NCI-H2081 treated with DMSO at 0.1 percent for 48 hours (cell line): ENCODE results near the gene PPIP5K1.
"Not testable (repeated sequence)": the region's sequence is repeated elsewhere in the genome, so short reads cannot be mapped to it uniquely, and the experiment has no call there.

ENCODE experiments used
- DNase-seq: peaks from one replicate; lab custom pipeline; 2025; lab: John Stamatoyannopoulos, UW

The PPIP5K1 gene

GRCh38 chr15:43589778-43590466 lies at the start of gene PPIP5K1:
TSS of gene PPIP5K1 (minus strand) at chr15:43590208. CDS start at chr15:43584504, 5,704 bp downstream.
- DNase-seq, result not testable (repeated sequence)

GRCh38 chr15:43638464-43639204 lies 48.6 kb upstream of the PPIP5K1 start:
- DNase-seq, result not testable (repeated sequence)

GRCh38 chr15:43626937-43627336 lies 36.9 kb upstream of the PPIP5K1 start:
- not testable (repeated sequence) for DNase-seq

GRCh38 chr15:43625106-43625505 lies 35.1 kb upstream of the PPIP5K1 start:
- no peak for DNase-seq

- DNase-seq, result not testable (repeated sequence)
Observed at GRCh38 chr15:43622068-43622799, 32.2 kb upstream of the PPIP5K1 start.

GRCh38 chr15:43618700-43619099 lies 28.7 kb upstream of the PPIP5K1 start, which contains the start of gene STRC:
TSS of gene STRC (minus strand) at chr15:43618800. CDS start at chr15:43618722, 78 bp downstream.
- not testable (repeated sequence) for DNase-seq

GRCh38 chr15:43617750-43618149 lies 27.7 kb upstream of the PPIP5K1 start:
- DNase-seq, result not testable (repeated sequence)

- not testable (repeated sequence) for DNase-seq
Observed at GRCh38 chr15:43602233-43602632, 12.2 kb upstream of the PPIP5K1 start.

GRCh38 chr15:43600200-43600599 lies 10.2 kb upstream of the PPIP5K1 start:
- DNase-seq, result not testable (repeated sequence)

- DNase-seq, result not testable (repeated sequence)
Observed at GRCh38 chr15:43599131-43599530, 9.1 kb upstream of the PPIP5K1 start.

- not testable (repeated sequence) for DNase-seq
Observed at GRCh38 chr15:43593328-43594190, 3.6 kb upstream of the PPIP5K1 start, which contains the start of gene CKMT1B. TSS of gene CKMT1B (plus strand) at chr15:43594027. CDS start at chr15:43594219, 192 bp downstream.

- not testable (repeated sequence) for DNase-seq
Observed at GRCh38 chr15:43592841-43593240, 2.8 kb upstream of the PPIP5K1 start.

- not testable (repeated sequence) for DNase-seq
Observed at GRCh38 chr15:43574607-43575006, 15.4 kb downstream of the PPIP5K1 start.

- not testable (repeated sequence) for DNase-seq
Observed at GRCh38 chr15:43566615-43567014, 23.4 kb downstream of the PPIP5K1 start.

GRCh38 chr15:43563793-43564192 lies 26.2 kb downstream of the PPIP5K1 start:
- not testable (repeated sequence) for DNase-seq

- not testable (repeated sequence) for DNase-seq
Observed at GRCh38 chr15:43562753-43563152, 27.3 kb downstream of the PPIP5K1 start.

- no peak for DNase-seq
Observed at GRCh38 chr15:43552986-43553385, 37.0 kb downstream of the PPIP5K1 start.

- DNase-seq, result no peak
Observed at GRCh38 chr15:43552256-43552655, 37.8 kb downstream of the PPIP5K1 start.

- DNase-seq, result no peak
Observed at GRCh38 chr15:43550527-43551363, 39.3 kb downstream of the PPIP5K1 start.

- no peak for DNase-seq
Observed at GRCh38 chr15:43547539-43547938, 42.5 kb downstream of the PPIP5K1 start.
